ENCODE results near the gene ADAMTSL3.

GRCh38 chr15:83858820-83859505 lies 205.0 kb downstream of the ADAMTSL3 start:
- TF ChIP-seq EP300 (IDR thresholded peaks at IDR 0.05) (no peak), POLR2AphosphoS5 (IDR thresholded peaks at IDR 0.05) (no peak)

Measured in esophagus muscularis mucosa (tissue), 3 donors.